ENCODE measurements around the gene EFHC2.

- TF ChIP-seq CTCF (IDR thresholded peaks at IDR 0.05): no peak
- TF ChIP-seq POLR2A (IDR thresholded peaks at IDR 0.05): no peak
These were observed 9.3 kb upstream of the EFHC2 start for GRCh38 chrX:44352758-44353157.

All from thyroid gland (tissue), 4 donors.